SK-N-SH (cell line): Measurements from ENCODE around the gene ELF4.

Experiments used
- CTCF ChIP-seq: fragments of 200-600 bp; sonication (generic); IDR thresholded peaks from 2 replicates; pipeline ENCODE4 v1.6.1; 2017; ENCODE audit warnings: antibody characterized with exemption, mild to moderate bottlenecking, moderate library complexity
- EP300 ChIP-seq, 2 experiments: IDR thresholded peaks; 2 replicates each; pipeline versions ENCODE4 v1.4.0 to v1.6.1; 2012; ENCODE audit warnings: borderline replicate concordance in 1 of 2, low read depth in 1 of 2, low read length in 1 of 2
- MXI1 ChIP-seq: IDR thresholded peaks from 2 replicates; pipeline ENCODE4 v1.6.1; 2012; ENCODE audit warnings: mild to moderate bottlenecking, low read depth, low read length, improper control_type of control experiment
- NRF1 ChIP-seq: IDR thresholded peaks from 2 replicates; pipeline ENCODE4 v1.6.1; 2012; ENCODE audit warnings: low read depth, mild to moderate bottlenecking, low read length
- RCOR1 ChIP-seq: fragments of 150-350 bp; IDR thresholded peaks from 2 replicates; pipeline ENCODE4 v1.6.1; 2017; ENCODE audit warnings: antibody characterized with exemption, low read length
- ZBTB33 ChIP-seq: IDR thresholded peaks from 2 replicates; pipeline ENCODE4 v1.4.0; 2012; ENCODE audit warnings: low read depth, borderline replicate concordance

- TF ChIP-seq ZBTB33 (no peak), EP300 (IDR thresholded peaks at IDR 0.05; ENCODE audit: borderline replicate concordance in 1 of 2, low read depth in 1 of 2, low read length in 1 of 2) (no peak), MXI1 (no peak), NRF1 (no peak), CTCF (no peak), RCOR1 (no peak)
Observed at GRCh38 chrX:130121505-130121800, 11.2 kb upstream of the ELF4 start.
